ENCODE results near the gene WDR5.
"Not testable (repeated sequence)": the region's sequence is repeated elsewhere in the genome, so short reads cannot be mapped to it uniquely, and the experiment has no call there.

DNA sequence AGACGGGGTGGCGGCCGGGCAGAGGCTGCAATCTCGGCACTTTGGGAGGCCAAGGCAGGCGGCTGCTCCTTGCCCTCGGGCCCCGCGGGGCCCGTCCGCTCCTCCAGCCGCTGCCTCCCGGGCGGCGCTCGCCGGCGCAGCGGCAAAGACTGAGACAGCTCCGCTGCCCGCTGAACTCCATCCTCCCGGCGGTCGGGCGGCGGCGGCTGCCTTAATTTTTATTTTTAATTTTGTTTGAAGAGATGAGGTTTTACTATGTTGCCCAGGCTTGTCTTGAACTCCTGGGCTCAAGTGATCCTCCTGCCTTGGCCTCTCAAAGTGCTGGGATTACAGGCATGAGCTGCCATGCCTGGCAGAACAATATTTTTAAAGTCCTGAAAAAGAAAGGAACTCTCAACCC lies 16.9 kb upstream of the WDR5 start:
- TF ChIP-seq, protein P1, sequence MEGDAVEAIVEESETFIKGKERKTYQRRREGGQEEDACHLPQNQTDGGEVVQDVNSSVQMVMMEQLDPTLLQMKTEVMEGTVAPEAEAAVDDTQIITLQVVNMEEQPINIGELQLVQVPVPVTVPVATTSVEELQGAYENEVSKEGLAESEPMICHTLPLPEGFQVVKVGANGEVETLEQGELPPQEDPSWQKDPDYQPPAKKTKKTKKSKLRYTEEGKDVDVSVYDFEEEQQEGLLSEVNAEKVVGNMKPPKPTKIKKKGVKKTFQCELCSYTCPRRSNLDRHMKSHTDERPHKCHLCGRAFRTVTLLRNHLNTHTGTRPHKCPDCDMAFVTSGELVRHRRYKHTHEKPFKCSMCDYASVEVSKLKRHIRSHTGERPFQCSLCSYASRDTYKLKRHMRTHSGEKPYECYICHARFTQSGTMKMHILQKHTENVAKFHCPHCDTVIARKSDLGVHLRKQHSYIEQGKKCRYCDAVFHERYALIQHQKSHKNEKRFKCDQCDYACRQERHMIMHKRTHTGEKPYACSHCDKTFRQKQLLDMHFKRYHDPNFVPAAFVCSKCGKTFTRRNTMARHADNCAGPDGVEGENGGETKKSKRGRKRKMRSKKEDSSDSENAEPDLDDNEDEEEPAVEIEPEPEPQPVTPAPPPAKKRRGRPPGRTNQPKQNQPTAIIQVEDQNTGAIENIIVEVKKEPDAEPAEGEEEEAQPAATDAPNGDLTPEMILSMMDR (conservative IDR thresholded peaks at IDR 0.05; ENCODE audit: low read depth in 2 of 2): not testable (repeated sequence)
- TF ChIP-seq EZH2 (IDR thresholded peaks at IDR 0.05; ENCODE audit: low read depth, unreplicated experiment): not testable (repeated sequence)
